IPS DF 6.9 (cell line): ENCODE data around the gene NLRP6.
"Not testable (repeated sequence)": the region's sequence is repeated elsewhere in the genome, so short reads cannot be mapped to it uniquely, and the experiment has no call there.

Experiments
- DNase-seq: peaks from one replicate; pipeline ENCODE4 v3.0.0-alpha.2; 2013; ENCODE audit warnings: low read depth, low spot score
- H3K27ac ChIP-seq: one replicate; pipeline ENCODE4 v1.5.1; 2013; ENCODE audit warnings: low read length, control low read depth
- H3K27me3 ChIP-seq: 2 replicates; pipeline ENCODE4 v1.6.1; 2013; ENCODE audit warnings: mild to moderate bottlenecking, low read length; ENCODE audit not compliant: control insufficient read depth, insufficient read depth
- H3K36me3 ChIP-seq: 2 replicates; pipeline ENCODE4 v1.6.1; 2013; ENCODE audit warnings: low read length; ENCODE audit not compliant: control insufficient read depth, insufficient read depth
- H3K4me1 ChIP-seq: 2 replicates; pipeline ENCODE4 v1.6.1; 2013; ENCODE audit warnings: low read length; ENCODE audit not compliant: control insufficient read depth, insufficient read depth
- H3K4me3 ChIP-seq: 2 replicates; pipeline ENCODE4 v1.5.1; 2013; ENCODE audit warnings: mild to moderate bottlenecking, low read length
- H3K9me3 ChIP-seq: 2 replicates; pipeline ENCODE4 v1.6.1; 2013; ENCODE audit warnings: low read length, inconsistent platforms; ENCODE audit not compliant: control insufficient read depth, insufficient read depth
- WGBS: extraction: QIAGEN DNeasy Blood & Tissue Kit; methylation state at CpG from one replicate; pipeline ENCODE4 v1.1.7; 2013; ENCODE audit warnings: mixed read lengths, missing lambda C conversion rate; ENCODE audit not compliant: insufficient read length, insufficient coverage; 5-methylcytosine and 5-hydroxymethylcytosine counted together

Gene NLRP6

DNA sequence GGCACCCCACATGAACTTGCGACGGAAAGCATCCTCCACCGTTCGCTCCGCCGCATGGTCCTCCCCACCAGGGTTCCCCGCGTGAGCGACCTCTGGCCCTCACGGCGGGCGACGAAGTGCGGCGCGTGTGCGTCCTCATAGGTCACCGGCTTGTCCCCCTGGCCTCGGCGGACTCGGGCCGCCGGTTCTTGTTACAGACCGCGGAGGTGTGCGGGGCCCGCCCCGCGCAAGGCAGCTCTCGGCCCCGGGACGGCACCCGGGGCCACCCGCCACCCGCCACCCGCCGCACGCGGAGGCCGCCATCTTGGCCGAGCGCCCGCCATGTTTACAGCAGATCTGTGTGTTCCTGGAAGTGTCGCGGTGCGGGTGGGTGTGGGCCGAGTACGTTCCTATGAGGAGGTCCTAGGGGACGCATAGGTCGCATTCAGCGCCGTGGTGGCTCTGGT, 25.9 kb downstream of the NLRP6 start:
- no peak overlapping the region for H3K27ac ChIP-seq
- DNase-seq: no peak
- no peaks in the 10 kb centered on the region for H3K36me3 ChIP-seq
- no peak overlapping the region for H3K4me3 ChIP-seq
- no peaks in the 10 kb centered on the region for H3K9me3 ChIP-seq
- H3K27me3 ChIP-seq: no peaks in the 10 kb centered on the region
- WGBS: no CpG with 5 or more reads among the region's 52 CpGs
- peaks cover 35% of the 10 kb centered on the region for H3K4me1 ChIP-seq

DNA sequence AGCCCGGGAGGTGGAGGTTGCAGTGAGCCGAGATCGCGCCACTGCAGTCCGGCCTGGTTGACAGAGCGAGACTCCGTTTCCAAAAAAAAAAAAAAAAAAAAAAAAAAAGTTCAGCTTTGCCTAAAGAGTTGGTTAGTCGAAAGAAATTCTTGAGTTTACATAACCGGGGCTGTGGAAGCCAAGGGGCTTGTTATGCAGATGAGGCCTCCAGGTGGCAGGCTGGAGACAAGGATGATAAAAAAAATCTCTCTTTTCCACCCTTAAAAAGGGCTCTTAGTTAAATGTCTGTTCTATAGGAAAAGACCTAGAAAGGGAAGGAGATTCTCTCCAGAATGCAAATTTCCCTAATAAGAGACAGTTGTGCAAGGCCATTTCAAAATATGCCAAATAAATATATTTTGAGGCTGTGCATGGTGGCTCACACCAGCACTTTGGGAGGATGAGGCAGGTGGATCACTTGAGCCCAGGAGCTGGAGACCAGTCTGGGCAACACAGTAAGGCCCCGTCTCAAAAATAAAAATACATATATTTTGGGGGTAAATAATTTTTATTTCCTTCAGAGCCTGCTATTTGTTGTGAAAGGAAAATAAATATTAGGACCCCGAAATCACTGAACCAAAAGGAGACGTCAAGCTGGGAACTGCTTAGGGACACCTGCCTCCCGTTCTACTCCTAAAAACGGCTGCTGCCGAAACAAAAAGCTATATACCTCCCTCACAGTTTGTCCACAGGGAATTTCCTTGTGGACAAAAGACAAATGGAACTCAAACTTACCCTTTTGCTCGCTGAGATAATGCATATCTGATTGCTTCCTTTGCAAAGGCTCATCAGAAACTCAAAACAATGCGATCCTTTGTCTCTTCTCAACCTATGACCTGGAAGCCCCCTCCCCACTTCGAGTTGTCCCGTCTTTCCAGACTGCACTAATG, 27.0 kb downstream of the NLRP6 start:
- H3K27ac ChIP-seq: no peak overlapping the region

DNA sequence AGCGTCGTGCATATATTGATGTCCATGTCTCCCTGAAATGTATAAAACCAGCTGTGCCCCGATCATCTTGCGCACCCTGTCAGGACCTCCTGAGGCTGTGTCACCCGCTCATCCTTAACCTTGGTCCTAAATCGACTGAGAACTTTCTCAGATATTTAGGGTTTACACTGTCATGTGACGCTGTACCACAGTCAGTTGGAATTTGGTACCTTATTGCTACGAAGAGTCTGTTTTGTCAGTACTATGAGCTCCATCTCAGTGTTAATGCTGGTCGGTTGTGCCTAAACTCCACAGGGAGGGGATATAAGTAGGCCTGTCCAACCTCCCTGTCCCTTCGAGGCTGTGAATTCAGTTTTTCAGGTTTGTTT, 27.6 kb downstream of the NLRP6 start:
- Histone ChIP-seq H3K27ac (no peak overlapping the region), H3K4me3 (no peak overlapping the region), H3K27me3 (no peaks in the 10 kb centered on the region), H3K4me1 (peaks cover 23% of the 10 kb centered on the region), H3K36me3 (no peaks in the 10 kb centered on the region), H3K9me3 (no peaks in the 10 kb centered on the region)
- WGBS: no CpG with 5 or more reads among the region's 10 CpGs
- no peak for DNase-seq

More for the DNA sequence above, 27.0 kb downstream of the NLRP6 start:
- H3K4me3 ChIP-seq: no peak overlapping the region
- WGBS: no CpG with 5 or more reads among the region's 19 CpGs
- no peaks in the 10 kb centered on the region for H3K36me3 ChIP-seq
- no peak for DNase-seq
- no peaks in the 10 kb centered on the region for H3K27me3 ChIP-seq
- no peaks in the 10 kb centered on the region for H3K9me3 ChIP-seq
- peaks cover 27% of the 10 kb centered on the region for H3K4me1 ChIP-seq

DNA sequence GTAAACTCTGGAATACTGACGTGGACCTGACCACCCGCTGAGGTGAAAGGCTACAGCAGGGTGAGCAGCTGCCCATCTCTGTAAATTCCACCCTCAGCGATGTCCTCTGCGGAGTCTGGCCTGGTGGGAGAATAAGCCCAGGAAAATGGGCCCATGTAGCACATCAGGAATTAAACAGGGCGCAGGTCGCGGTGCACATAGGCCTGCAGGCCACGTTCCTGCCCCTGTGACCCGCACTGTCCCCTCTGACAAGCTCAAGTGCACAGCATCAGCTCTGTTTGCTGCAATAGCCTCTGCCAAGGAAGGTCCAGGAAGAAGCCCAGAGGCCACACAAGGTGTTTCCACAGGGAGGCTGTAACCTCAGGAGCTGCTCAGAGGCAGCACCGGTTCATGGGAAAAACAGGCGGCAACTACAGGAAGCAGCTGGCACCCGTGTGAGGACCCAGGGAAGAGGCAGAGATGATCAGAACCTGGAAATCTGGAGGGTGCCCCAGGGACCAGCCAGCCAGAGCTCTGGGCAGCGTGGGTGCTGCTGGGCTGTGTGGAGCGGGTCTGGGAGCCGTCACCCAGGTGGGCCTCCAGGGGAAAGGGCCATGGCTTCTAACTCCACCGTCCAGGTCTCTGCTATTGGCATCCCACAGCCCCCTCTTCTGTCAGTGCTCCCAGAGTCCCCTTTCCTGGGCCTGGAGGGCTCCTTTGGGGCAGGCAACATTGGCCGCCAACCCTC, 28.6 kb downstream of the NLRP6 start:
- no CpG with 5 or more reads among the region's 17 CpGs for WGBS
- Histone ChIP-seq H3K36me3 (no peaks in the 10 kb centered on the region), H3K27ac (no peak overlapping the region), H3K4me1 (peaks cover 20% of the 10 kb centered on the region), H3K4me3 (no peak overlapping the region), H3K9me3 (no peaks in the 10 kb centered on the region), H3K27me3 (no peaks in the 10 kb centered on the region)
- DNase-seq: no peak

DNA sequence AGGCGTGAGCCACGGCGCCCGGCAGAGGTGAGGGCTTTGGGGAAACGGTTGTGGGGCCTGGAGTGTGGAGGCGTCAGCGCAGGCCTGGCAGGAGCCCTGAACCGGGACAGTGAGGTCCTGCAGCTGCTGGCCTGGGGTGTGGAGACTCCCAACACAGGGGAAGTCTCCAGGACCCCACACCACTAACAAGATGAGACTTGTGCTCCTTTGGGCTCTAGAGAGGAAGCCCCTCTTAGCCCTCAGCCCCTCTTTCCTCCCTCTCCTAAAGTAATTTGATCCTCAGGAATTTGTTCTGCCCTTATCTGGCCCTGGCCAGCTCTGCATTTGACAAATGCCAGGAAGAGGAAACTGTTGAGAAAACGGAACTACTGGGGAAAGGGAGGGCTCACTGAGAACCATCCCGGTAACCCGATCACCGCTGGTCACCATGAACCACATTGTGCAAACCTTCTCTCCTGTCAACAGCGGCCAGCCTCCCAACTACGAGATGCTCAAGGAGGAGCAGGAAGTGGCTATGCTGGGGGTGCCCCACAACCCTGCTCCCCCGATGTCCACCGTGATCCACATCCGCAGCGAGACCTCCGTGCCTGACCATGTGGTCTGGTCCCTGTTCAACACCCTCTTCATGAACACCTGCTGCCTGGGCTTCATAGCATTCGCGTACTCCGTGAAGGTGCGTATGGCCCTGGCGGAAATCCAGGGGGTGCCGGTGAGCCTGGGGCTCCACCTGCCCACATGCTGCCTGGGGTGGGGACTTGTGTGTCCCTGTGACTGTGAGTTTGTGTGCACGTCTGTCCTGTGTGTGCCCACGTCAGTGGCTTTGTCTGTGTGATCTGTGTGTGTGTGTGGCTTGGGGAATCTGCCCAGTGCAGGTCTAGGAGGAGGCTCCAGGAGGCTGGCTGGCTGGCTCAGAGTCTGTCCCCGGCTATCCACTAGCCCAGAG, 29.8 kb downstream of the NLRP6 start, which contains the start of gene IFITM2:
Gene IFITM2 (plus strand): TSS at position 51 of the 943 bp plus-strand sequence. CDS start 377 bp downstream, at position 428.
- DNase-seq, H3K27me3 ChIP-seq, H3K27ac ChIP-seq, H3K4me3 ChIP-seq, H3K36me3 ChIP-seq, H3K9me3 ChIP-seq: not testable (repeated sequence)
- no CpG with 5 or more reads among the region's 28 CpGs for WGBS
- H3K4me1 ChIP-seq: peaks cover 25% of the 10 kb centered on the region

DNA sequence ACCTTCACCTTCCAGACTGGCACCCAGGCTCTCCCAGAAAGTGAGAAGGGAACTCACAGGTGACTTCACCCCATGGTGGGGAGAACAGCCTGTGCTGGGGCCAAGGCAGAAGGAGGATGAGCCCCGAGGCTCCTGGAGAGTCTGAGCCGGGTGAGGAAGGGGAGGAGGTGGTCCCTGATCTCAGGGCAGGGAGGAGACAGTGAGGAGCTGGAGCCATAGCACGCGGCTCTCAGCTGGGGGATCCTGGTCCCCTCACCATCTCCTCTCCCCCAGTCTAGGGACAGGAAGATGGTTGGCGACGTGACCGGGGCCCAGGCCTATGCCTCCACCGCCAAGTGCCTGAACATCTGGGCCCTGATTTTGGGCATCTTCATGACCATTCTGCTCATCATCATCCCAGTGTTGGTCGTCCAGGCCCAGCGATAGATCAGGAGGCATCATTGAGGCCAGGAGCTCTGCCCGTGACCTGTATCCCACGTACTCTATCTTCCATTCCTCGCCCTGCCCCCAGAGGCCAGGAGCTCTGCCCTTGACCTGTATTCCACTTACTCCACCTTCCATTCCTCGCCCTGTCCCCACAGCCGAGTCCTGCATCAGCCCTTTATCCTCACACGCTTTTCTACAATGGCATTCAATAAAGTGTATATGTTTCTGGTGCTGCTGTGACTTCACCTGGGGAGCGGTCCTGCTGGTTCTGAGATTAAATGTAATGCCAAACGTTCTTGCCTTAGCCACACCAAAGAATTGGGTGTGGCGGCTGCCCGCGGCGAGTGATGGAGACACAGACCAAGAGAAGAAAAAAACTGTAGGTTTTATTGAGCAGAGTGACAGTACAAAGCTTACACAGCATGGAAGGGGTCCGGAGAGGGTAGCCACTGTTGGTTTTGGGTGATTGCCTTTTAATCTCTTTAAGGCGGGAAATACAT, 30.8 kb downstream of the NLRP6 start:
- WGBS: no CpG with 5 or more reads among the region's 24 CpGs
- H3K9me3 ChIP-seq, H3K27me3 ChIP-seq, H3K4me3 ChIP-seq, H3K36me3 ChIP-seq, H3K27ac ChIP-seq, DNase-seq: not testable (repeated sequence)
- H3K4me1 ChIP-seq: peaks cover 25% of the 10 kb centered on the region

DNA sequence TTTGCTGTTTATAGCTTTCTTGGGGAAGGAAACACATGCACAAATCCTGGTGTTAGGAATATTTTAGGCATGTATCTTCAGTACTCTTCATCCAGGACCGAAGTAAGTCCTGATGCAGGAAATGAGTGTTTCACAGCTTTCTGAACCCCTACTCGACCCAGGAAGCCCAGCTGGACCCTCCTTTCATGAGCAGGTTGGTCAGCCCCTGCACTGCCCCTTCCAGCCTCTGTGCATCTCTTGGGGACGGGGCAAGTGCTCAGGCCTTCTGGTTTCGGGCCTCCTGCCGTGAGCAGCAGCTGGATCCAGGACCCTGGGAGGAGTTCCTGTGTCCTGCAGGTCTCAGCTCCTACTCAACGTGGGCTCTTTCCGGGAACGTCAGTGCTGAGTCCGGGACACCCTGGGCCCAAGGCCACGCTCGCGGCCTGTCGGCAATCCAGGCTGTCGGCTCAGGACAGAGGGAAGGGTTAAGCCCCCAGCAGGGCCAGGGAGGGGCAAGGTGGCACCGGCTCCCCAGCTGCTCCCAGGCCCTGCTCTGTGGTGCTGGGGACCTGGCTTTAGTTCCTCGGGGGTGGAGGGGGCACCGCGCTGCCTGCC, 31.9 kb downstream of the NLRP6 start:
- H3K36me3 ChIP-seq, H3K27ac ChIP-seq, H3K9me3 ChIP-seq, H3K4me3 ChIP-seq, H3K27me3 ChIP-seq, DNase-seq: not testable (repeated sequence)
- WGBS: no CpG with 5 or more reads among the region's 18 CpGs
- H3K4me1 ChIP-seq: peaks cover 24% of the 10 kb centered on the region

DNA sequence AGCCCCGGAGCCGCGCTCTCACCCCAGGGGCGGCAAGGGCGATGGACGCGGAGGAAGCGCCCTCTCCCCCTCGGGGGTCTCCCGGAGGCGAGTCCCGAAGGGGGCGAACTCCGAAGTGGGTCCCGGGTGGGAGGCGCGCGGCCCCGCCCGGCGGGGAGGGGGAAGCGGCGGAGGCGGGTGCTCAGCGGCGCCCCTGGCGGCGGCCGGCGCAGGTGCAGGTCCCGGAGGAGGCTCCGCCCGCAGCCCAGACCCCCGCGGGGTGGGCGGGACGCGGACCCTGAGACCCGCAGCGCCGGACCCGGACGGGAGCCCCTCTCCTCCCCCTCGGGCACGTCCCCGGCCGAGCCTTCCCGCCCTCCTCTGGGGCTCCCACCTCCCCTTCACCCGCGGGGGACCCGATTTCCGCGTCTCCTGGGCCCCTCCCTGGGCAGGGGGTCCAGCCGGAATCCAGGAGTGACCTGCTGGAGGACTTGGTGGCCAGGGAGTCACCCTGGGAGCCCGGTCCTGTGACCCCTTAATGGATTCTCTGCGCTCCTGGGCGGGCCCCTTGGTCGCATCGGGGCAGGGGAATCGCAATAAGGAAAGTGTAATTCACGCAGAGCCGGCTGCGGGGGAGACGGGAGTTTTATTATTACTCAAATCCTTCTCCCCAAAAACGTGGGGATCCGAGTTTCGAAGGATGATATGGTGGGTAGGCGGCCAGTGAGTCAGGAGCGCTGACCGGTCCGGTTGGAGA, 33.0 kb downstream of the NLRP6 start:
- H3K4me3 ChIP-seq, H3K9me3 ChIP-seq, DNase-seq, H3K27me3 ChIP-seq, H3K36me3 ChIP-seq, H3K27ac ChIP-seq: not testable (repeated sequence)
- peaks cover 27% of the 10 kb centered on the region for H3K4me1 ChIP-seq
- no CpG with 5 or more reads among the region's 71 CpGs for WGBS
